Endothelial cell of umbilical vein (primary cell): ENCODE data around the gene TNIK. TPM values are rescaled to one million over a fixed set of nuclear protein-coding genes. Genes with fewer than 3 reads are reported as not detected.

Experiments used
- BruUV-seq: library from RNA; stranded (reverse); fragments of 400-500 nt; replicated peaks from 2 replicates; lab custom pipeline; 2021; lab: Mats Ljungman, UMichigan
- CTCF ChIA-PET: fragments of 300-600, 350-600 bp; sonication (Branson Sonifier 250); formaldehyde crosslinking; loops from one replicate; lab custom pipeline; 2021; ENCODE audit warnings: antibody characterized with exemption, inconsistent platforms; lab: Charles Lee
- POLR2A ChIA-PET: fragments of 300-600, 350-600 bp; sonication (Branson Sonifier 250); formaldehyde crosslinking; loops from one replicate; lab custom pipeline; 2021; ENCODE audit warnings: antibody characterized with exemption, inconsistent platforms; lab: Charles Lee
- DNase-seq: peaks from one replicate; pipeline ENCODE4 v3.0.0-alpha.2; 2011; ENCODE audit warnings: low read depth, low spot score
- FAIRE-seq: peaks from 2 replicates; lab custom pipeline; 2011; peaks lifted over from hg19 to GRCh38; lab: Jason Lieb, UNC
- H2AFZ ChIP-seq: 2 replicates; pipeline ENCODE4 v1.6.0; 2012; ENCODE audit warnings: low read depth, low read length, control low read depth, inconsistent platforms
- H3K27ac ChIP-seq: 2 replicates; pipeline ENCODE4 v1.5.1; 2011; ENCODE audit warnings: low read depth, mild to moderate bottlenecking, control low read depth, low read length, moderate library complexity; ENCODE audit not compliant: insufficient read depth
- H3K27me3 ChIP-seq, 2 experiments: 2 replicates each; pipeline versions ENCODE4 v1.6.0 to v1.6.1; 2011; ENCODE audit warnings: low read length in 2 of 2, mixed read lengths in 1 of 2; ENCODE audit not compliant: control insufficient read depth in 2 of 2, insufficient read depth in 2 of 2
- H3K36me3 ChIP-seq, 2 experiments: 2 replicates in 1 of 2; 3 replicates in 1 of 2; pipeline ENCODE4 v1.5.1; 2011; ENCODE audit warnings: low read length in 2 of 2, mild to moderate bottlenecking in 1 of 2, moderate library complexity in 1 of 2; ENCODE audit not compliant: control insufficient read depth in 2 of 2, insufficient read depth in 2 of 2; ENCODE audit errors: extremely low read depth in 1 of 2
- H3K4me1 ChIP-seq: 3 replicates; pipeline ENCODE4 v1.5.1; 2011; ENCODE audit warnings: mild to moderate bottlenecking, low read length; ENCODE audit not compliant: control insufficient read depth, insufficient read depth; ENCODE audit errors: extremely low read depth
- H3K4me2 ChIP-seq: 2 replicates; pipeline ENCODE4 v1.6.1; 2011; ENCODE audit warnings: low read length, control low read depth, mixed read lengths; ENCODE audit not compliant: insufficient read depth
- H3K4me3 ChIP-seq, 3 experiments: fragments of 200-600 bp in 1 of 3; sonication (generic), shearing (Covaris generic) in 1 of 3; replicated peaks in 1 of 3; 2 replicates each; pipeline ENCODE4 v1.5.1; 2011 to 2016; ENCODE audit warnings: control low read depth in 3 of 3, low read length in 3 of 3, mild to moderate bottlenecking in 2 of 3, inconsistent platforms in 1 of 3, low read depth in 1 of 3, moderate library complexity in 1 of 3; ENCODE audit not compliant: insufficient read depth in 1 of 3
- H3K79me2 ChIP-seq: 2 replicates; pipeline ENCODE4 v1.6.0; 2012; ENCODE audit warnings: low read length, inconsistent platforms; ENCODE audit not compliant: control insufficient read depth, insufficient read depth
- H3K9ac ChIP-seq: replicated peaks from 2 replicates; pipeline ENCODE3; 2011; ENCODE audit warnings: low read length, control low read depth; ENCODE audit not compliant: insufficient read depth; ENCODE audit errors: extremely low read depth
- H3K9me1 ChIP-seq: replicated peaks from 3 replicates; pipeline ENCODE4 v1.6.0; 2011; ENCODE audit warnings: mild to moderate bottlenecking, low read length; ENCODE audit not compliant: control insufficient read depth, insufficient read depth; ENCODE audit errors: extremely low read depth
- H3K9me3 ChIP-seq: replicated peaks from 2 replicates; pipeline ENCODE4 v1.5.1; 2012; ENCODE audit warnings: low read length, inconsistent platforms; ENCODE audit not compliant: control insufficient read depth, insufficient read depth
- H4K20me1 ChIP-seq: replicated peaks from 2 replicates; pipeline ENCODE3; 2011; ENCODE audit warnings: mild to moderate bottlenecking, low read length; ENCODE audit not compliant: control insufficient read depth, insufficient read depth; ENCODE audit errors: extremely low read depth
- EZH2 ChIP-seq: IDR thresholded peaks from 2 replicates; pipeline ENCODE4 v1.6.1; 2012; ENCODE audit warnings: borderline replicate concordance, low read depth, mild to moderate bottlenecking, moderate library complexity, low read length, inconsistent platforms; ENCODE audit not compliant: severe bottlenecking
- FOS ChIP-seq: IDR thresholded peaks from 2 replicates; pipeline ENCODE4 v1.6.1; 2011; ENCODE audit warnings: mild to moderate bottlenecking, low read length, moderate library complexity, borderline replicate concordance; ENCODE audit not compliant: insufficient read depth
- GATA2 ChIP-seq: IDR thresholded peaks from 2 replicates; pipeline ENCODE4 v1.7.0; 2011; ENCODE audit warnings: low read depth, mild to moderate bottlenecking, moderate library complexity, mixed read lengths, low read length; ENCODE audit not compliant: insufficient read length, insufficient read depth
- JUN ChIP-seq: IDR thresholded peaks from 2 replicates; pipeline ENCODE4 v1.6.1; 2011; ENCODE audit warnings: borderline replicate concordance, low read depth; ENCODE audit not compliant: insufficient read length, insufficient read depth
- MYC ChIP-seq: IDR thresholded peaks from one replicate; pipeline ENCODE4 v1.6.1; 2011; ENCODE audit warnings: mild to moderate bottlenecking, low read depth, low read length
- POLR2A ChIP-seq: IDR thresholded peaks from 2 replicates; pipeline ENCODE4 v1.6.1; 2012; ENCODE audit warnings: low read depth, mild to moderate bottlenecking, control low read depth, low read length
- POLR2AphosphoS5 ChIP-seq: IDR thresholded peaks from 2 replicates; pipeline ENCODE4 v1.6.1; 2012; ENCODE audit warnings: low read depth, mild to moderate bottlenecking, control low read depth, low read length, moderate library complexity; ENCODE audit not compliant: insufficient read depth
- dilution Hi-C: fragments of 300-500 bp; cut with MboI; formaldehyde crosslinking; loops from one replicate; pipeline ENCODE4 v1.15.0; 2019; ENCODE audit warnings: low sequenced_read_pairs; ENCODE audit not compliant: extremely low pct_ligation_motif_present
- intact Hi-C: fragments of 100-400 bp; cut with micrococcal nuclease; formaldehyde crosslinking; loops from one replicate; pipeline ENCODE4 v1.10.0; 2022
- polyA plus RNA-seq, 4 experiments: library from polyadenylated mRNA; depleted of rRNA in 3 of 4; stranded (reverse) in 3 of 4; unstranded in 1 of 4; fragments of >200 nt; gene quantifications; 2 replicates each; pipeline versions ENCODE4 v1.2.1 to v1.2.3, GENCODE V29; 2011 to 2012; ENCODE audit warnings: missing spikeins in 1 of 4
- total RNA-seq: library from RNA; stranded (reverse); gene quantifications from 2 replicates; pipeline ENCODE4 v1.2.3, GENCODE V29; 2021
- TF ChIP-seq, protein P1 (sequence below), 2 donors: IDR thresholded peaks; 1 replicate in 1 of 2; 2 replicates in 1 of 2; pipeline ENCODE4 v1.5.1; 2011; ENCODE audit warnings: low read length in 2 of 2, mild to moderate bottlenecking in 2 of 2, moderate library complexity in 2 of 2, control low read depth in 1 of 2, inconsistent platforms in 1 of 2, low read depth in 1 of 2; ENCODE audit not compliant: insufficient read depth in 1 of 2; ENCODE audit errors: extremely low read depth in 1 of 2
- TF ChIP-seq, protein P2 (sequence below): IDR thresholded peaks from 2 replicates; pipeline ENCODE4 v1.6.1; 2011; ENCODE audit not compliant: insufficient read depth, insufficient read length

The TNIK gene
- total and polyA plus RNA-seq, 2 donors (not counting 3 experiments of a cell fraction or from before 2014, with no cell fraction given), result 10.9 to 39.7 TPM

DNA sequence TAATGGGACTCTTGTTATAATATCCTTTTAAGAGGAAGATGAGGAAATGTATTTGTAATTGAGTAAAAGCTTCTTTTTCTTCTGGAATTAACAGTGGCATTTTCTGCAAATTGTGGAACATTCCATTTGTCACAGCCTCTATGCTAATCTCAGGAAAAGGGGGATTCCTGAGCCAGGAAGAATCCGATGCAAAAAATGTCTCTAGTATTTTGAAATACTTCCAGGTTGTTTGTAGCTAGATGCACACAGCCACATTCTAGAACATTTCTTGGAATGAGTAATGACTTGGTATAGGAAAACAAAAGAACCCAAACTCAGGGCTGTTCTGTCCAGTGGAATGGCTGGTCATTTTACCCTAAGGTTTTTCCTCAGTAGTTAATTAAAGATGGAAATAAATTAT is 335.2 kb downstream of the TNIK start:
- no peak overlapping the region for H3K27ac ChIP-seq
- no peak overlapping the region for H2AFZ ChIP-seq
- POLR2A ChIA-PET, result no interaction called here
- no peak overlapping the region for H3K4me2 ChIP-seq
- TF ChIP-seq, protein P1, sequence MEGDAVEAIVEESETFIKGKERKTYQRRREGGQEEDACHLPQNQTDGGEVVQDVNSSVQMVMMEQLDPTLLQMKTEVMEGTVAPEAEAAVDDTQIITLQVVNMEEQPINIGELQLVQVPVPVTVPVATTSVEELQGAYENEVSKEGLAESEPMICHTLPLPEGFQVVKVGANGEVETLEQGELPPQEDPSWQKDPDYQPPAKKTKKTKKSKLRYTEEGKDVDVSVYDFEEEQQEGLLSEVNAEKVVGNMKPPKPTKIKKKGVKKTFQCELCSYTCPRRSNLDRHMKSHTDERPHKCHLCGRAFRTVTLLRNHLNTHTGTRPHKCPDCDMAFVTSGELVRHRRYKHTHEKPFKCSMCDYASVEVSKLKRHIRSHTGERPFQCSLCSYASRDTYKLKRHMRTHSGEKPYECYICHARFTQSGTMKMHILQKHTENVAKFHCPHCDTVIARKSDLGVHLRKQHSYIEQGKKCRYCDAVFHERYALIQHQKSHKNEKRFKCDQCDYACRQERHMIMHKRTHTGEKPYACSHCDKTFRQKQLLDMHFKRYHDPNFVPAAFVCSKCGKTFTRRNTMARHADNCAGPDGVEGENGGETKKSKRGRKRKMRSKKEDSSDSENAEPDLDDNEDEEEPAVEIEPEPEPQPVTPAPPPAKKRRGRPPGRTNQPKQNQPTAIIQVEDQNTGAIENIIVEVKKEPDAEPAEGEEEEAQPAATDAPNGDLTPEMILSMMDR (IDR thresholded peaks at IDR 0.05; ENCODE audit: extremely low read depth in 1 of 2, insufficient read depth in 1 of 2, low read depth in 1 of 2, low read length in 2 of 2), result no peak
- TF ChIP-seq, protein P2, sequence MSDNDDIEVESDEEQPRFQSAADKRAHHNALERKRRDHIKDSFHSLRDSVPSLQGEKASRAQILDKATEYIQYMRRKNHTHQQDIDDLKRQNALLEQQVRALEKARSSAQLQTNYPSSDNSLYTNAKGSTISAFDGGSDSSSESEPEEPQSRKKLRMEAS, result no peak
- TF ChIP-seq EZH2, result no peak
- no peak for TF ChIP-seq POLR2A
- TF ChIP-seq MYC, result no peak
- TF ChIP-seq GATA2, result no peak
- no peak for TF ChIP-seq POLR2AphosphoS5
- no peak for TF ChIP-seq FOS
- no peak for TF ChIP-seq JUN
- no peaks in the 10 kb centered on the region for H3K27me3 ChIP-seq
- peaks cover 7 to 8% of the 10 kb centered on the region in 2 experiments for H3K36me3 ChIP-seq
- H3K79me2 ChIP-seq, result no peaks in the 10 kb centered on the region
- peaks cover 9% of the 10 kb centered on the region for H3K4me1 ChIP-seq
- no peaks in the 10 kb centered on the region for H3K9me1 ChIP-seq
- H3K9ac ChIP-seq, result no peak overlapping the region
- no peak overlapping the region for H3K4me3 ChIP-seq
- H3K9me3 ChIP-seq, result no peaks in the 10 kb centered on the region
- BruUV-seq, result no TSS peak
- DNase-seq, result peak; percentile 65
- intact Hi-C loops (no loop called here), dilution Hi-C loops (no loop called here)
- CTCF ChIA-PET, result interaction anchor here (1.1 to 1.3 kb wide), 3 partner anchors 10 to 163 kb away, joined by 3 to 6 read pairs (median 4); no protein-coding TSS in a partner anchor
- H4K20me1 ChIP-seq, result no peaks in the 10 kb centered on the region
- no peak for FAIRE-seq
